ENCODE results near the gene TEX54.
A peak's percentile ranks its signal among the peaks of the same experiment; 100 is the strongest.

The TEX54 gene

DNA sequence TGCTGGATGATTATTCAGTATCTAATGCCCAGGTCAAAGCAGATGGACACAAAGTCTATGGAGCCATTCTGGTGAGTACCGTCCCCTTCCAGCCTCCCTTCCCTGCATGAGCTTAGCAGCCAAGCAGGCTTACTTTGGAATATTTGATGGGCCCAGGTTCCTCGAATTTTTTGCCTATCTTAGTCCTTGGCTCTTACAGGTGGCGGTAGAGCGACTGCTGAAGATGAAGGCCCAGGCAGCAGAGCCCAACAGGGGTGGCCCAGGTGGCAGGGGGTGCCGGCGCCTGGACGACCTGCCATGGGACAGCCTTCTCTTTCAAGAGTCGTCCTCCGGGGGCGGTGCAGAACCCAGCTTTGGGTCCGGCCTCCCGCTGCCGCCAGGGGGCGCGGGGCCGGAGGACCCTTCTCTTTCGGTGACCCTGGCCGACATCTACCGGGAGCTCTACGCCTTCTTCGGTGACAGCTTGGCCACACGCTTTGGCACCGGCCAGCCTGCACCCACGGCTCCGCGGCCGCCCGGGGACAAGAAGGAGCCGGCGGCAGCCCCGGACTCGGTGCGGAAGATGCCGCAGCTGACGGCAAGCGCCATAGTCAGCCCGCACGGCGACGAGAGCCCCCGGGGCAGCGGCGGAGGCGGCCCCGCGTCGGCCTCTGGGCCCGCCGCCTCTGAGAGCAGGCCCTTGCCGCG, 46.2 kb downstream of the TEX54 start:
- DNase-seq = peak; percentile 89

DNA sequence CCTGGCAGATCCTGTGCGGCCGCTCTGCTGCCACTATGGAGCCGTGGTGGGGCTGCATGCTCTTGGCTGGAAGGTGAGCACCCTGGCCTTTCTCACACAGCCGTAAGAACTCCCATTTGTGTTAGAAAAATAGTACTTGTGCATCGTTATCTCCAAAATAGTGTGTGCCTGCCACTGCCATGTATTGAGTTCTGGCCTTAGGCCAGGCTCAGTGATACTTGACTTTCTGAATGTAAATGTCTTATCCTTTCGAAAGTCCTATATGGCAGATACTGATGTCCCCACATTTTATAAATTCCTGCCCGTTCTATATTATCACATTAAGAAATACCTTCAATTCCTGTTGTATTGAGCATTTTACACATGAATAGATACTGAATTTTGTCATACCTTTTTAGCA, 49.9 kb downstream of the TEX54 start:
- no peak for DNase-seq

Measured in CD4-positive, alpha-beta T cell treated with Interleukin-17A for 4 hours (primary cell).